HG03139 (cell line): ENCODE measurements around the gene BCO1.

Experiments used
- ATAC-seq: cut with Tn5 transposase; IDR thresholded peaks from one replicate; pipeline ENCODE4 v1.9.1; 2021; ENCODE audit not compliant: unreplicated experiment

Gene BCO1

DNA sequence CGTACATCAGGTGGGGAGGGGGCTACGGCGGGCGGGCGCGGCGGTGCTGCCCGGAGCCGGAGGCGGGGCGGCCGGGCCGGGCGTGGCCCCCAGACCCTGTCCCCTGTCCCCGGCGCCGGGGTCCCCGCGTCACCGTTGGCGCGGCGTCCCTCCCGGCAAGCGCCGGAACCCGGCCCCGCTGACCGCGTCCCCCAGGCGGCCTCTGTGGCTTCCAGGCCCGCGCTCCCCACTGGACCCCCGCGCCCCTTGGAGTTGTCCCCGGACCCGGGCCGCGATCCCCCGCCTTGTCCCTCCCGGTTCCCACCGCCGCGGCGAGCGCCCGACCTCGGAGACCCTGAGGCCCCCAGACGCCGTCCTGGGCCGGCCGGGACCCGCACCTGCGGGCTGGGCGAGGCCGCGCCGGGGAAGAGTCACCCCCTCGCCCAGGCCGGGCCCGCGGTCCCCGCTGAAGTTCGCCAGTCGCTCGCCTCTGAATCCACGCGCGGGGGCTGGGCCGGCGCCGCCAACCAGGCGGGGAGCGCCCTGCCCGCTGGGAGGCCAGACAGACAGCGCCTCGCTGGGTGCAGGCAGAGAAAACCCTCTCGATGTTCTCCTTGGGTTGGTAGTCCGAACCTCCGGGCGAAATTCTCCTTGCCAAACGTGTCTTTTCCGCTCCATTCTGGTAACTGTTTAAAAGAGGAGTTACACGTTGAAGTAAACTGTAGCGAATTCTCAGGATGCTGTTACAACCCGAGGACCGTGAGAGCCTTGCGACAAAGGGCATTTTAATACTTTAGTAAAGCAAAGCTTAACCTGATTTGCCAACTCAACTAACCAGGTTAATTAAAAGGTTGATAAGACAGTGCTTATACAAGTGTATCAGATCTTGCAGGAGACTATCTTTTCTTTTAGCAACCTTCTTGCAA lies 77.0 kb downstream of the BCO1 start:
- ATAC-seq, result peak; percentile 16

DNA sequence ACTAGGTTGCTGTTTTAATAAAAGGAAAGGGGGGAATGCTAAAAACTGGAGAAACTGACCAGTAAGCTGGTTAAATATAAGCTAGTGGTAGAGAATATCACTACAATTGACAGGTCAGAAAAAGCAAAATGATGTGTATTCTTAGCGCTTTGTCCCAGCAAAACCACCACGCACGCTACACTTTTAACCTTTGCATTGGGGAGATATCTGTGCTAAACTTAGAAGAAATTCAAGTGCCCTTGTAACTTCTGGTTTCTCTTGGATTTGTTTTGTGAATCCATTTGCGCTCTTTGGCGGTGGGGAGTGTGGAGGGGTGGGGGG lies 77.6 kb downstream of the BCO1 start:
- ATAC-seq, result no peak

DNA sequence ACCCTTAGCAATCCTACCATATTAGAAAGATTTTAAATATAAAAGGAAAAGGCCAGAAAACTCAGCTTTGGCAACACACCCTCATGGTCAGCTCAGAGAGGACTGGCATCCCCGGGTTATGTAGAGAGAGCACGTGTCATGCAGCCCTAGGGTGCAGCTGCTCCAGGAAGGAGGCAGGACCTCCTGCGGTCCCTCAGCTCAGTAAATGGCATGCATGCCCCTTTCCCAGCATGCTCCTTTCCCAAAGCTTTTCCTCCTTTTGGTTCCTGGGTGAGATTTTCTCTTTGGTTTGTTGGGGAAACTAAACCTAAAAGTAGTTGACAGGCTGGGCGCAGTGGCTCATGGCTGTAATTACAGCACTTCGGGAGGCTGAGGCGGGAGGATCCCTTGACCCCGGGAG lies 80.2 kb downstream of the BCO1 start:
- no peak for ATAC-seq

DNA sequence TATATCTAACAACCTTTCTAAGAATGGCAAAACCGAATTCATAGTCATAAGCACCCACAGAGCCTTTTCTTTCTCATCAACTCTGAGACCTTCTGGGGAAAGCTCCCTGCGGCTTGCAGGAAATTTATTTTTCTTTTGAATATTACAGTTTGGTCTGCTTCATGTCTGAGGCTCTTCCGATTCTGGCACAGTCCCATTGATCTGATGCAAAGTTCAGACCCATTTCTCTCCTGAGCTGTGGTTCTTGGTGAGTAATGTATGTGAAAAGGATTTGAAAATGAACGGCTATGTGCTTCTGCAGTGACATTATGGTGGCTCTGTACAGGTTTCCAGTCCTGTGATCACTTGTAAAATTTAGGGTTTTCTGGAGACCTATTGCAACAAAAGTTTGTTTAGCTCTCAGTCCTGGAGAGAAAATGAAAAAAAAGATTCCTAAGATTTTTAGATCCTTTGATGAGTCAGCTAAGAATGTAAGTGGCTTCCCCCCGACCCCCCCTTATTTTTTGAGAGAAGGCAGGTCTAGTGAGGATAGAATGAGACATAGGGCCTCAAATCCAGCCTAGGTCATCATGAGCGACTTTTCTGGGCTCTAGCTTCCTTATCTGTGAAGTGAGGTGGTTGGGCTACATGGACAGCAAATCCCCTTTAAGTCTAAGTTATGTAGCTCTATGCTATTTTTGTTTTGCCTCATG lies 80.9 kb downstream of the BCO1 start:
- ATAC-seq, result no peak

DNA sequence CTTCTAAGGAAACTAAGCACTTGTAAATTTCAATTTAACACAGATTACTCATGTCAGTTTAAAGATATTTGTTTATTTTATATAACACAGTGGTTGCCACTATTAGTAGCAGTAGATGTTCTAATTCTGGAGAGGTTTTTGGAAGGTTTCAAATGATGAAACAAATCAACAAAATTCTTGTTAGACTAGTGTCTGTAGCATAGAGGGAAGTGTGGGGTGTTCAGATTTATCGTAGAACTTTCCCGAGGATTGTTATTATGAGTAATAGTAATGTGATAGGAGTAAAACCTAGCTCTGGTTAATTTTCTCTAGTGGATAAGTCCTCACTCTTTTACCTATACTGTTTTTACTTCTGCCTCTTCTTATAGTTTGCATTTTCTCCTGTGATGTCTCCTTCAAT lies 82.5 kb downstream of the BCO1 start:
- no peak for ATAC-seq

DNA sequence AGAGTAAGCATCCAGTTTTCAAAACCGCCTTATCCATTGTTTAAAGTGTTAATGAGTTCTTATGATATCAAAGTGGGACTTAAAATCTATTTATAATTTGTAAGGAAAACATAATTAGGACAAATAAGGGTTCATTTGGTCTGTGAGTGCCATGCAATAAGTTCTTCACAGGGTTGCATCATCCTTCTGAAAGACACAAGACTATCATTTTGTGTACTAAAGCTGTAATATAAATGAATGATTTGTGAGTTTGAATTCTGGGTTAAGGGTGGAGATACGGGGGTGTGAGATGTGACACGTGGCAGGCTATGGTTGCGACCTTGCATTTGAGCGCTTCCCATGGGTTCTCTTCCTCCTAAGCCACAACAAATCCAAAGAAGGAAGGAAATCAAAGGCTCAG lies 83.0 kb downstream of the BCO1 start:
- ATAC-seq, result no peak

GRCh38 chr16:81324808-81325207 lies 86.3 kb downstream of the BCO1 start:
- no peak for ATAC-seq

DNA sequence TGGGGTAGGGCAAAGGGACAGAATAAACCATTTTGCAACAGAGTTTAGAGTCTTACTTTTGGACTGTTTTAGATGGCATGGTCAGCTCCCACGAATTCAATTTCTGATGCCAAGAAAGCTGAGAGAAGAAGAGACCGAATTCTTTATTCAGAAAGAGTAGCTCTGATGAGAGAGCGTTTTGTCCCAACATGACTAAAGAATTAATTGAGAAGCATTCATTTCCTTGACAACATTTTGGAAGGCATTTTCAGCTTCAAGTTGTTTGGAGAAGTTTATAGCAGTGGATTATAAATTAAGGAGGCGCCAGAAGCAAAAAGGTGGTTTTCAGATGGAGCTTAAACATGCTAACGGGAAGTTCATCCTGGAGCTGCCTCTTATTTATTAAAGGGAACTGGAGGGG lies 88.5 kb downstream of the BCO1 start:
- no peak for ATAC-seq

DNA sequence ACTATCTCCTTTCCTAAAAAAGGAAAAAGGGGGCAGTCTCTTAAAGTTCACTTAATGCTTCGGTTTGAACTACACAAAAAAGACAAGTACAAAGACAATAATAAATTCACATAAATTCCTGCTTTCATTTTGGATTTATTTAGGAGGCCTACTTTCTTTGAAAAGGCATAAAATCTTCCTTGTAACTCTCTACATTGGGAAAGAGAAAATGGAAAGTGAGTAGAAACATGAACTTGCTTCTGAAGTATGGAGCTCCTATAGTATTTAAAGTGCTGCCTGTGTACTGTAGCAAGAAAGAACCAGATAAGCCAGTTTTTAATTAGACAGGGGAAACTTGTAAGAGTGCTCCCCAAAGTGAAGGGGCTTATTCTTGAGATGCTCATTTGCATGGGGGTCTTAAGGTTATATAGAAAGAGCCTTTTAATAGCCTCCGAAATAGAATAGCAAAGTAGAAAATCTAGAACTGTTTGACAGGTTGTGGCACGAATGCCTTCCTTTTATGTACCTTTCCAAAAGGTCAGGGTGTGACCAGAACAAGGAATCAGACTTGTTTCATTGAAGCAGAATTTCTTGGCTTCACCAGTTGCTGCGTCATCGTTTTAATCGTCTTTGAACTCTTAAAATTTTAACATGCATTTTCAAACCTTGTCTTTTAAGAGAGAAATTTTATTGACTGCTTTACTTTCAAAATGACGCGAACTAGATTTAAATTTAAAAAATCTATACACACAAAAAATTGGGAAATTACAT lies 89.1 kb downstream of the BCO1 start:
- ATAC-seq, result no peak

- no peak for ATAC-seq
These were observed 91.5 kb downstream of the BCO1 start for GRCh38 chr16:81329947-81330346.

DNA sequence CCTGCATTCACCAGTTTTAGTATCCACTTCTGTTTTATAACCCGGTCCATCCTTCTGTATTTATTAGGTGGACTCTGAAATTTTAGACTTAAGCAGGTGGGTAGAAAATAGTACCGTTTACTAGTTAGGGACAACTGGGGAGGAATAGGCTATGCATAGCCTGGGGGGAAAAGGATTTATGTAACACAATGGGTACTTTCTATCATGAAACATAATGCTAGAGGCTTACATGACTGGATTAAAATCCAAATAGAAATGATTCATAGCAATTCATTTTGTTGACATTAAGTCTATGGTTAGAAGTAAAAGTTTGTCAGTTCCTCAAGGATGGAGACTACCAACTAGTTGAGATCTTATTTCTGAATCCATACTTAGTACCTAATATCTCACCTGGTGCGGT lies 94.9 kb downstream of the BCO1 start:
- no peak for ATAC-seq

DNA sequence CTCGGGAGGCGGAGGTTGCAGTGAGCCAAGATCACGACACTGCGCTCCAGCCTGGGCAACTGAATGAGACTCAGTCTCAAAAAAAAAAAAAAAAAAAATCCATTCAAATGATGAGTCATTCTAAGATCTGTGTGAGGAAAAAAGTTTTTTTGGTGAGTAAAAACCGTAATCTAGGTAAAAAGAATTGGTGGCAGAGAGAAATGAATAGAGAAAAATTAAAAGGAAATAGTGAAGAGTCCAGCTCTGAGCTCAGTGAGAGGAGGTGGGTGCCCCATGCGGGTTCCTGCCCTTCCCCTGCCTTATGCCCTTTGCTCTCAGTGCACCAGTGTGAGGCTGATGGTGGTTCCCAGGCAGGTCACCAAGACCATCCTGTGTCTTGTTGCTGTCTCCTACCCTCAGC lies 97.2 kb downstream of the BCO1 start:
- ATAC-seq, result no peak

- no peak for ATAC-seq
These were observed 98.6 kb downstream of the BCO1 start for GRCh38 chr16:81337097-81337496.
